ENCODE results near the gene ZNF511.
"Not testable (repeated sequence)": the region's sequence is repeated elsewhere in the genome, so short reads cannot be mapped to it uniquely, and the experiment has no call there.

Gene ZNF511

GRCh38 chr10:133311570-133311969 lies 2.9 kb downstream of the ZNF511 start:
- H3K9me3 Mint-ChIP-seq: no peaks in the 10 kb centered on the region
- no peaks in the 10 kb centered on the region for H3K27me3 Mint-ChIP-seq (ENCODE audit: low read depth)
- no peak overlapping the region for H3K27ac Mint-ChIP-seq
- peaks cover 22% of the 10 kb centered on the region for H3K4me1 Mint-ChIP-seq (ENCODE audit: low read depth)
- H3K36me3 Mint-ChIP-seq (ENCODE audit: low read depth): peaks cover 11% of the 10 kb centered on the region
- H3K4me3 Mint-ChIP-seq: no peak overlapping the region

- peaks cover 20% of the 10 kb centered on the region for H3K4me1 Mint-ChIP-seq (ENCODE audit: low read depth)
- peaks cover 11% of the 10 kb centered on the region for H3K36me3 Mint-ChIP-seq (ENCODE audit: low read depth)
- no peaks in the 10 kb centered on the region for H3K9me3 Mint-ChIP-seq
- H3K27ac Mint-ChIP-seq: no peak overlapping the region
- no peaks in the 10 kb centered on the region for H3K27me3 Mint-ChIP-seq (ENCODE audit: low read depth)
- H3K4me3 Mint-ChIP-seq: no peak overlapping the region
Observed at GRCh38 chr10:133312016-133312768, 3.5 kb downstream of the ZNF511 start.

- Mint-ChIP-seq H3K4me3 (no peak overlapping the region), H3K36me3 (ENCODE audit: low read depth) (peaks cover 10% of the 10 kb centered on the region), H3K27me3 (ENCODE audit: low read depth) (no peaks in the 10 kb centered on the region), H3K4me1 (ENCODE audit: low read depth) (peaks cover 15% of the 10 kb centered on the region), H3K9me3 (no peaks in the 10 kb centered on the region), H3K27ac (no peak overlapping the region)
Observed at GRCh38 chr10:133312769-133313145, 4.0 kb downstream of the ZNF511 start.

GRCh38 chr10:133313192-133313591 lies 4.5 kb downstream of the ZNF511 start:
- Mint-ChIP-seq H3K9me3 (no peaks in the 10 kb centered on the region), H3K36me3 (ENCODE audit: low read depth) (peaks cover 6% of the 10 kb centered on the region), H3K27me3 (ENCODE audit: low read depth) (no peaks in the 10 kb centered on the region), H3K4me3 (no peak overlapping the region), H3K27ac (no peak overlapping the region), H3K4me1 (ENCODE audit: low read depth) (peaks cover 10% of the 10 kb centered on the region)

- Mint-ChIP-seq H3K27ac (no peak overlapping the region), H3K4me1 (ENCODE audit: low read depth) (peaks cover 11% of the 10 kb centered on the region), H3K4me3 (no peak overlapping the region), H3K27me3 (ENCODE audit: low read depth) (peaks cover 6% of the 10 kb centered on the region), H3K36me3 (ENCODE audit: low read depth) (peaks cover 5% of the 10 kb centered on the region), H3K9me3 (no peaks in the 10 kb centered on the region)
Observed at GRCh38 chr10:133314911-133315310, 6.2 kb downstream of the ZNF511 start.

GRCh38 chr10:133315847-133316246 lies 7.1 kb downstream of the ZNF511 start:
- Mint-ChIP-seq H3K9me3 (no peaks in the 10 kb centered on the region), H3K27ac (no peak overlapping the region), H3K4me3 (no peak overlapping the region), H3K36me3 (ENCODE audit: low read depth) (peaks cover 3% of the 10 kb centered on the region), H3K4me1 (ENCODE audit: low read depth) (peaks cover 11% of the 10 kb centered on the region), H3K27me3 (ENCODE audit: low read depth) (peaks cover 11% of the 10 kb centered on the region)

- Mint-ChIP-seq H3K36me3 (ENCODE audit: low read depth) (peaks cover 3% of the 10 kb centered on the region), H3K27me3 (ENCODE audit: low read depth) (peaks cover 11% of the 10 kb centered on the region), H3K4me1 (ENCODE audit: low read depth) (peaks cover 11% of the 10 kb centered on the region), H3K27ac (peak overlapping the region; percentile 34), H3K4me3 (no peak overlapping the region), H3K9me3 (no peaks in the 10 kb centered on the region)
Observed at GRCh38 chr10:133316266-133316665, 7.6 kb downstream of the ZNF511 start.

- Mint-ChIP-seq H3K4me3 (no peak overlapping the region), H3K9me3 (no peaks in the 10 kb centered on the region), H3K36me3 (ENCODE audit: low read depth) (peaks cover 2% of the 10 kb centered on the region), H3K27ac (no peak overlapping the region), H3K27me3 (ENCODE audit: low read depth) (peaks cover 11% of the 10 kb centered on the region), H3K4me1 (ENCODE audit: low read depth) (peaks cover 11% of the 10 kb centered on the region)
Observed at GRCh38 chr10:133316732-133317131, 8.0 kb downstream of the ZNF511 start.

GRCh38 chr10:133318494-133319127 lies 9.9 kb downstream of the ZNF511 start:
- Mint-ChIP-seq H3K4me3 (peak overlapping the region; percentile 58), H3K36me3 (ENCODE audit: low read depth) (no peaks in the 10 kb centered on the region), H3K27me3 (ENCODE audit: low read depth) (peaks cover 15% of the 10 kb centered on the region), H3K4me1 (ENCODE audit: low read depth) (peaks cover 11% of the 10 kb centered on the region), H3K9me3 (no peaks in the 10 kb centered on the region), H3K27ac (no peak overlapping the region)

- H3K27me3 Mint-ChIP-seq (ENCODE audit: low read depth): peaks cover 19% of the 10 kb centered on the region
- not testable (repeated sequence) for H3K27ac Mint-ChIP-seq; H3K36me3 Mint-ChIP-seq (ENCODE audit: low read depth); H3K9me3 Mint-ChIP-seq; H3K4me1 Mint-ChIP-seq (ENCODE audit: low read depth); H3K4me3 Mint-ChIP-seq
Observed at GRCh38 chr10:133320852-133321422, 12.2 kb downstream of the ZNF511 start.

- H3K27ac Mint-ChIP-seq; H3K36me3 Mint-ChIP-seq (ENCODE audit: low read depth); H3K4me1 Mint-ChIP-seq (ENCODE audit: low read depth); H3K9me3 Mint-ChIP-seq; H3K4me3 Mint-ChIP-seq: not testable (repeated sequence)
- peaks cover 32% of the 10 kb centered on the region for H3K27me3 Mint-ChIP-seq (ENCODE audit: low read depth)
Observed at GRCh38 chr10:133322064-133322709, 13.5 kb downstream of the ZNF511 start.

- H3K4me3 Mint-ChIP-seq: no peak overlapping the region
- peaks cover 41% of the 10 kb centered on the region for H3K27me3 Mint-ChIP-seq (ENCODE audit: low read depth)
- H3K9me3 Mint-ChIP-seq: no peaks in the 10 kb centered on the region
- no peaks in the 10 kb centered on the region for H3K36me3 Mint-ChIP-seq (ENCODE audit: low read depth)
- H3K4me1 Mint-ChIP-seq (ENCODE audit: low read depth): peaks cover under 1% of the 10 kb centered on the region
- H3K27ac Mint-ChIP-seq: no peak overlapping the region
Observed at GRCh38 chr10:133324198-133324792, 15.6 kb downstream of the ZNF511 start.

GRCh38 chr10:133324857-133325260 lies 16.1 kb downstream of the ZNF511 start:
- Mint-ChIP-seq H3K4me3 (no peak overlapping the region), H3K4me1 (ENCODE audit: low read depth) (no peaks in the 10 kb centered on the region), H3K9me3 (no peaks in the 10 kb centered on the region), H3K36me3 (ENCODE audit: low read depth) (no peaks in the 10 kb centered on the region), H3K27ac (no peak overlapping the region), H3K27me3 (ENCODE audit: low read depth) (peaks cover 43% of the 10 kb centered on the region)

- H3K27ac Mint-ChIP-seq: no peak overlapping the region
- no peaks in the 10 kb centered on the region for H3K36me3 Mint-ChIP-seq (ENCODE audit: low read depth)
- H3K9me3 Mint-ChIP-seq: no peaks in the 10 kb centered on the region
- H3K27me3 Mint-ChIP-seq (ENCODE audit: low read depth): peaks cover 42% of the 10 kb centered on the region
- no peaks in the 10 kb centered on the region for H3K4me1 Mint-ChIP-seq (ENCODE audit: low read depth)
- peak overlapping the region; percentile 67 for H3K4me3 Mint-ChIP-seq
Observed at GRCh38 chr10:133325440-133326222, 16.9 kb downstream of the ZNF511 start.
